Spleen (tissue), 11 donors: ENCODE data around the gene TPPP3. TPM values are rescaled to one million over a fixed set of nuclear protein-coding genes. Genes with fewer than 3 reads are reported as not detected.

ENCODE experiments used
- DNase-seq: peaks from one replicate; pipeline ENCODE4 v3.0.0-alpha.2; 2020
- H3K27ac ChIP-seq, 8 donors: fragments of 200-600 bp; sonication (generic) in 7 of 8; 1 replicate in 4 of 8; 2 replicates in 4 of 8; pipeline versions ENCODE4 v1.5.0 to v1.8.0; 2016 to 2021; ENCODE audit warnings: inconsistent platforms in 4 of 8, mild to moderate bottlenecking in 4 of 8, moderate library complexity in 1 of 8
- H3K27me3 ChIP-seq, 7 donors: fragments of 200-600 bp; sonication (generic) in 6 of 7; replicated peaks in 1 of 7; 1 replicate in 4 of 7; 2 replicates in 3 of 7; pipeline versions ENCODE4 v1.5.0 to v1.8.0; 2016 to 2021; ENCODE audit warnings: inconsistent platforms in 3 of 7, mild to moderate bottlenecking in 1 of 7
- H3K36me3 ChIP-seq, 6 donors: fragments of 200-600 bp; sonication (generic) in 5 of 6; 1 replicate in 4 of 6; 2 replicates in 2 of 6; pipeline versions ENCODE4 v1.5.0 to v1.8.0; 2016 to 2021; ENCODE audit warnings: inconsistent platforms in 2 of 6
- H3K4me1 ChIP-seq, 6 donors: fragments of 200-600 bp; sonication (generic) in 5 of 6; 1 replicate in 3 of 6; 2 replicates in 3 of 6; pipeline versions ENCODE4 v1.5.0 to v1.8.0; 2016 to 2021; ENCODE audit warnings: inconsistent platforms in 3 of 6
- H3K4me3 ChIP-seq, 8 donors: fragments of 200-600 bp; sonication (generic) in 7 of 8; 1 replicate in 4 of 8; 2 replicates in 4 of 8; pipeline versions ENCODE4 v1.5.0 to v1.8.0; 2016 to 2021; ENCODE audit warnings: inconsistent platforms in 4 of 8, mild to moderate bottlenecking in 4 of 8, moderate library complexity in 2 of 8
- H3K9me3 ChIP-seq, 8 donors: fragments of 200-600 bp; sonication (generic) in 7 of 8; 1 replicate in 4 of 8; 2 replicates in 4 of 8; pipeline versions ENCODE4 v1.5.0 to v1.8.0; 2016 to 2021; ENCODE audit warnings: inconsistent platforms in 4 of 8
- CTCF ChIP-seq, 11 experiments: fragments of 200-600 bp in 7 of 11; fragments of 450-650 bp in 4 of 11; sonication (generic) in 4 of 11; IDR thresholded peaks in 8 of 11; conservative IDR thresholded peaks in 3 of 11; 1 replicate in 7 of 11; 2 replicates in 4 of 11; pipeline versions ENCODE4 v1.4.0 to v1.8.0; 2016 to 2021; ENCODE audit warnings: antibody characterized with exemption in 11 of 11, inconsistent platforms in 4 of 11, mild to moderate bottlenecking in 1 of 11
- POLR2A ChIP-seq, 3 donors: fragments of 450-650 bp; IDR thresholded peaks; one replicate each; pipeline ENCODE4 v1.5.1; 2017; ENCODE audit warnings: antibody characterized with exemption in 3 of 3, mild to moderate bottlenecking in 1 of 3
- POLR2AphosphoS5 ChIP-seq, 3 donors: sonication (generic); formaldehyde crosslinking; IDR thresholded peaks; one replicate each; pipeline ENCODE4 v1.5.1; 2017; ENCODE audit warnings: antibody characterized with exemption in 3 of 3
- WGBS, 5 donors: extraction: QIAGEN DNeasy Blood & Tissue Kit in 3 of 5; methylation state at CpG; one replicate each; pipeline versions ENCODE4 v1.1.5 to v1.1.7; 2013 to 2018; 5-methylcytosine and 5-hydroxymethylcytosine counted together
- intact Hi-C: fragments of 100-400 bp; cut with DNase I; formaldehyde crosslinking; loops from one replicate; pipeline ENCODE4 v1.15.0; 2023; ENCODE audit warnings: low total_unique reads
- polyA plus RNA-seq, 3 donors: library from polyadenylated mRNA; stranded (reverse); fragments of 200-250 nt; gene quantifications; one replicate each; pipeline ENCODE4 v1.2.1, GENCODE V29; 2013
- total RNA-seq, 7 donors: library from RNA; depleted of rRNA in 3 of 7; stranded (reverse); fragments of >200 nt in 3 of 7; fragmentation: NEBNext Ultra II Directional in 4 of 7; extraction: Animal tissue kit (Norgen Biotek cat#: 25700) in 4 of 7; gene quantifications; one replicate each; pipeline versions ENCODE4 v1.1.0 to v1.2.1, GENCODE V29; 2016 to 2021
- donor health status: healthy with polysubstance abuse.
- donor health status: DM: no; HTN: no; CAD: no; lungs with moderate emphysema.
- donor health status: DM: no; HTN: no; CAD: no.
- donor health status: Bipolar disorder and iron deficiency.
- donor health status: healthy.
- donor health status: DM: no; HTN: no; CAD: no.
- donor health status: DM: yes; HTN: yes; CAD: no.

The TPPP3 gene
- total and polyA plus RNA-seq, 10 donors: 2.5 to 13.9 (median 8.6) TPM

GRCh38 chr16:67423015-67423414, 29.7 kb upstream of the TPPP3 start:
- H3K4me3 ChIP-seq: no peak overlapping the region
- no peaks in the 10 kb centered on the region for H3K9me3 ChIP-seq
- H3K27ac ChIP-seq: no peak overlapping the region
- H3K4me1 ChIP-seq: peaks cover 0 to 4% (median 1%) of the 10 kb centered on the region in 6 donors
- H3K27me3 ChIP-seq: peaks cover 0 to 24% (median 0%) of the 10 kb centered on the region in 7 donors
- 86 to 93% (median 89%) methylated on average over 5 of the region's 5 CpGs for WGBS, 5 donors
- intact Hi-C loops: no loop called here
- no peaks in the 10 kb centered on the region for H3K36me3 ChIP-seq
- no peak for TF ChIP-seq CTCF (IDR thresholded peaks at IDR 0.05 in 8 of 11, conservative IDR thresholded peaks at IDR 0.05 in 3 of 11)
- TF ChIP-seq POLR2AphosphoS5 (IDR thresholded peaks at IDR 0.05): no peak
- TF ChIP-seq POLR2A (IDR thresholded peaks at IDR 0.05): no peak
- no peak for DNase-seq

GRCh38 chr16:67421030-67421429, 27.7 kb upstream of the TPPP3 start:
- Histone ChIP-seq H3K36me3 (no peaks in the 10 kb centered on the region), H3K4me3 (no peak overlapping the region), H3K27ac (no peak overlapping the region), H3K27me3 (peaks cover 0 to 34% (median 0%) of the 10 kb centered on the region in 7 donors), H3K4me1 (peaks cover 0 to 12% (median 10%) of the 10 kb centered on the region in 6 donors), H3K9me3 (no peaks in the 10 kb centered on the region)
- intact Hi-C loops: no loop called here
- WGBS, 5 donors: 80 to 95% (median 88%) methylated on average over 4 of the region's 4 CpGs
- TF ChIP-seq CTCF (IDR thresholded peaks at IDR 0.05 in 8 of 11, conservative IDR thresholded peaks at IDR 0.05 in 3 of 11) (no peak), POLR2A (IDR thresholded peaks at IDR 0.05) (no peak), POLR2AphosphoS5 (IDR thresholded peaks at IDR 0.05) (no peak)
- DNase-seq: no peak

GRCh38 chr16:67419931-67420330, 26.6 kb upstream of the TPPP3 start:
- Histone ChIP-seq H3K4me3 (no peak overlapping the region), H3K36me3 (no peaks in the 10 kb centered on the region), H3K27me3 (peaks cover 0 to 38% (median 0%) of the 10 kb centered on the region in 7 donors), H3K4me1 (peaks cover 1 to 23% (median 19%) of the 10 kb centered on the region in 6 donors), H3K27ac (no peak overlapping the region), H3K9me3 (no peaks in the 10 kb centered on the region)
- intact Hi-C loops: no loop called here
- no peak for DNase-seq
- WGBS, 5 donors: 68 to 78% (median 76%) methylated on average over 3 of the region's 3 CpGs
- no peak for TF ChIP-seq CTCF (IDR thresholded peaks at IDR 0.05 in 8 of 11, conservative IDR thresholded peaks at IDR 0.05 in 3 of 11)
- TF ChIP-seq POLR2A (IDR thresholded peaks at IDR 0.05): no peak
- TF ChIP-seq POLR2AphosphoS5 (IDR thresholded peaks at IDR 0.05): no peak

GRCh38 chr16:67419502-67419901, 26.2 kb upstream of the TPPP3 start:
- Histone ChIP-seq H3K27ac (no peak overlapping the region), H3K4me3 (no peak overlapping the region), H3K4me1 (peaks cover 6 to 27% (median 24%) of the 10 kb centered on the region in 6 donors), H3K27me3 (peaks cover 0 to 33% (median 0%) of the 10 kb centered on the region in 7 donors), H3K9me3 (no peaks in the 10 kb centered on the region), H3K36me3 (no peaks in the 10 kb centered on the region)
- intact Hi-C loops: no loop called here
- no peak for DNase-seq
- WGBS, 5 donors: 86 to 98% (median 91%) methylated on average over 3 of the region's 3 CpGs
- TF ChIP-seq POLR2AphosphoS5 (IDR thresholded peaks at IDR 0.05): no peak
- no peak for TF ChIP-seq POLR2A (IDR thresholded peaks at IDR 0.05)
